ENCODE results near the gene SPATA19.

SPATA19 gene

DNA sequence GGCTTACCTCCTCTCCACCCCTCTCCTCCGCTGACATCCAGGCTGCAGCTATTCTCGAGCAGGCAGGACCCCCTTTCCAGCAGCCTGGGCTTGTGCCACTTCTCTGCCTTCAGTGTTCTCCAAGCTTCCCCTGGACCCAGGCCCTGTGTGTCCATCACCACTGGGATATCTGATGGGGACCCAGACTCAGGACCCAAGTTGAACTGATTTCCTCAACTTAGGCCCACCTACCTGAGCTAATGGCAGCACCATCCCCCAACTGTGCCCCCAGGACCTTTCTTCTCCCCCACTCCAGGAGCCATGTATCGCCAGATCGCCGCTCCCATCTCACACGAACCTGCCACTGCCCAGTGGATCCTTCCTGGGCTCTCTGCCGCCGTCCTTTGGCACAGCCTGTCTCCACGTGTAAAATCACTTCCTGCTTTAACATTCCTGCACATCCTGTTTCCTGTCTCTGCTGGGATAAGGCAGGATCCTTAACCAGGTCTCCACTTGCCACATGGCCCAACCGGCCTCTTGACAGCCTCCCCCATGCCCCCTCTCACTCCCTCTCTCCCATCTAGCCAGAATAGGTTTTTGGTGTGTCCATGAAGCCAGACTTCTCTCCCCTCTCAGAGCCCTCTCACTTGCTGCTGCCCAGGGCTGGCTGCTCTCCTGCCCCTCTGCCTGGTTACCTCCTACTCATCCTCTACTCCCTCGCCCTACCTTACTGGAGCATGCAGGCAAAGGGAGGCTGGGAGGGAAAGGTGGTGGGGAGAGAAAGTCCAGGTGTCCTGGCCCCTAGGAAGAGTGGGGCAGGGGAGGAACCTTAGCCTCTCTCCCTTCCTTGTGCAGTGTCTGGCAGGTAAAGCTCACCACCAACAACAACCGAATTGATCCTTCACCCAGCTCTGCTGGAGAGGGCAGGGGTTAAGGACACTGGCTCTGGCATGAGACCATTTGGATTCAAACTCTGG is 9.4 kb downstream of the SPATA19 start:
- DNase-seq (ENCODE audit: low spot score): no peak

DNA sequence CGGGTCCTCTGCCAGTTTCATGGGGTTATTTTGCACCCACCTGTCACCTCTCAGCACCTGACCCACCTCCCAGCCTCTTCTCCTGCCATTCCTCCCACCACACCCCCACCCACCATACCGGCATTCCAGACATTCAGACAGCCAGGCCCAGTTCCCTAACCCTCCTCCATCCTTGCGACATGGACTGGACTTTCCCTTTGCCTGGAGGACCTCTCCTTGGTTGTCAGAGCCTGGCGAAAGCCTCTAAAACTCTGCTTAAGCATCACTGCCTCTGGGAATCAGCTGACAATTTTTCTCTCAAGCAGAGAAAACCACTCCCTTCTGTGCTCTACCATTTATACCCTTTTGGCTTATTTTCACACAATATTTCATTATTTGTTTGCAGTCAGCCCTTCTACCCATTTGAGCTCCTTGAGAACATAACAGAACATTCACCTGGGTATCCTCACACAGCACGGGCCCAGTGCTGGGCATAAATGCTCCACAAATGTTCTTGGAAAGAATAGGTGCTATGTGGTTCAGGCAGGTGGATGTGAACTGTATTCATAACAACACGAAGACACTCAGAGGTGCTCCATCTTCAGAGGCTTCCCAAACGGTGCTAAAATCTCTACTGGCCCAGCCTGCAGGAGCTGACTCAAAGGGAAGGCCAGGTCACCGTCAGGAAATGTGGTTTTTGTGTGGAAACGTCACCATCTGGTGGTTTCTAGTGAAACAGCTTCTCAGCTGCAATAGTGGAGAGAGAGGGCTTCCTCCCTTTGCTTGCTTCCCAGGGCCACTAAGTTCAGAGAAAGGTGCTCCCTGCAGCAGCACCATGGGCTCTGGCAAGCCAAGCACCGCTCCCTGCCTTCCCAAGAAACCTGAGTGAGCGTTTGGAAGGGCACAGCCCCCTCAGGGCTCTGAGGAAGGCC is 10.4 kb downstream of the SPATA19 start:
- DNase-seq (ENCODE audit: low spot score): peak; percentile 75

DNA sequence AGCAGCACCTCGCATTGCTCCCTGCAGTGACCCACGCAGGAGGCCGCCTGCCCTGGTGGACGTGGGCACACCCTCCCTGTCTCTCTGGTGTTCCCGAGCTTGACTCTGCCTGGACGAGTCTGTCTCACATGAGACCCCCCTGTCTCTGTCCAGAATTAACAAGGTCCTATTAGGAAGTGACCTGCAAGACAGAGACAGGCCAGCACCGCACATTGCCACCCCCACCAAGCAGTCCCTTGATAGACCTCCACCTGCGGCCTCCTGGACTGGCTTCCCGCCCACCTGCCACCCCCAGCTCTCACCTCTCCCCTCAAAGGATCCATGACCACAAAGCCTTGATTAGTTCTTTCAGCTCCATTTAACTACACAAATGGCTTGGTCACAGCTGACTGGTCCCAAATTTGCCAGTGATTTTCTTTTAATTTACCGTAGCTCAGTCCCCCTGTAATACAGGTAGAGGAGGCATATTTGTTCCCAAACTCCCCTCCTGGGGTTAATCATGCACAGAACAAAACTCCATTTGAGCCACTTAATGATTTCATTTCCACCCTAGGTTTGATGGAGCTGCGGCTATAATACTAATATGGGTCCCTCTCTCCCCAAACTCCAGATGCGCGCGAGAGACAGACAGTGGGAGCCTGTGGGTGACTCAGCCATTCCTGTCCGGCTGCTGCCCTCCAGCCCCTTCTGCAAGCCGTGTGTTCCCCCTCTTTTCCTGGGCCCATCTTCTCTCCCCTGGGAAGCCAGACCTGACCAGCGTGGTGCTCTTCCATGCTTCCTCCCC is 11.2 kb downstream of the SPATA19 start:
- no peak for DNase-seq (ENCODE audit: low spot score)

DNA sequence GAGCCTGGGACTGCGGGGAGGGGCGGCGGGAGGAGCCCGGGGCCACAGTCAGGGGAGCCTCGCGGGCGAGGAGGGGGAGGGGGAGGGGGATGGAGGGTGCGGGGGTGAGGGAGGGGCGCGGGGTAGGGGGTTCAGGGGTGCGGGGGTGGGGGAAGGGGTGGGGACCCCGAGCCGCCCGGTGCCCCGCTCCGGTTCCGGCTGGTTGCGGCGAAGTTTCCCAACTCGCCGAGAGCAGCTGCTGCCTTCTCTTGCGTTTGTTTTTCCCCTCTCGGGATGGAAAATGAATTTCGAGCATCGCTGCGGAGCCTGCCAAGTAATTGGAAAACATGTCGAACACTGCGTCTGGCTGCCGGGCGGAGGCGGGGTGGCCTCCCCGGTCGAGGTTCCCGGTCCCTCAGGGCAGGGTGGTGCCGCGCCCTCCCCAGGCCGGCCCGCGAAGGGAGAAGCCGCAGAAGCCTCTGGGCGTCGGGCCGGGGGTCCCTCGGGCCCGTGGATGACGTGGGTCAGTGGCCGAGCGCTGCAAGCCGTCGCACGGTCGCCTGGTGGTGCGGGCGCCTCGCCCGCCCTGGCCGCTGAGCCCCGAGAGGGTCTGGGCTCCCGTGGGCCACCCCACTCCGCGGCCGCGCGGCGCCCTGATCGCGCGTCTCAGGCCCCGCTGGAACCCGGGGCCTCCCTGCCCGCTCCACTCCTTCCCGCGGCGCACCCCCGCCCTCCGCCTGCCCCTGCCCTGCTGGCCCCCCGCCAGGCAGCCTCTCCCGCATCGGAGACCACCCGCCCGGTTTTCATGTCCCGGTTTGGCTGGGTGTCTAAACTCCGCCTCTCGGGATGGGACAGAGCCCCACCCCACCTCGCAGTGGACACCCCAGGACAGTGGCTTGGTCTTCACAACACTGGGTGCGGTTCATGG is 12.1 kb downstream of the SPATA19 start:
- no peak for DNase-seq (ENCODE audit: low spot score)

DNA sequence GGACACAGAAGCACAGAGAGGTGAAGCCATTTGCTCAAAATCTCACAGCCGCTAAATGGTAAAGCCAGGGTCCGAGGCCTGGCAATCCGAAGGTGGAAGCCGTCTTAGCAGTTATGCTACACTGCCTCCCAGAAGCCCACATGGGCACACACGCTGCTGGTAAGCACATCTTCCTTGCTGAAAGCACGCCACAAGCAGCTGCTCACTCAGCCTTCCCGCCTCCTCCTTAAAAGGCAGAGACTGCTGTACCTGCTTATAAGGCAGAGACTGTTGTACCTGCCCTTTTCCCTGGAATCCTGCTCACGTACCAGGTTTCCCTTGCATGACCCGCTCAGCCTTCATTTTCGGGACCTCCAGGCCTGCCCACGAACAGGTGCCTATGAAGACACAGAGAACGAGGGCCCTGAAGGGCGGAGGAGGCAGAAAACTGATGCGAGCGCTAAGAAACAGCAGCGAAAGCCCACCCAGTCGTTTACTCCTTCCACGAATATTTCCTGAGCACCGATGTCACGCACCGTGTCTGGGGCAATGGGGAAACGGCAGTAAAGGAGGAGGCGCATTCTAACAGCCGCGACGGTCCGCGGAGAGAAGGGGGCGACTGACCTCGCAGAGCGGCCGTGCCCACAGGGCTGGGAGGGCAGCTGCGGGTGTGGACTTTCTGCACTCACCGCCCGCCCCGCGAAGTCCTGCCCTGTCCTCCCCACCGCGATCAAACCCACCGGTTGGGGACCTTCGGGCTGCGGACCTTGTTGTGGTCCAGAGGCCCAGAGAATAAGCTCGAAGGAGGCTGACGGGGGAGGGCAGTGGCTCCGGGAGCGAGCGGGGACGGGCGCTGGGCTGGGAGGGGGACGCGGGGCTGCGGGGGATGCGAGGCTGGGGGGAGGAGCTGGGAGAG is 13.0 kb downstream of the SPATA19 start:
- DNase-seq (ENCODE audit: low spot score): no peak

DNA sequence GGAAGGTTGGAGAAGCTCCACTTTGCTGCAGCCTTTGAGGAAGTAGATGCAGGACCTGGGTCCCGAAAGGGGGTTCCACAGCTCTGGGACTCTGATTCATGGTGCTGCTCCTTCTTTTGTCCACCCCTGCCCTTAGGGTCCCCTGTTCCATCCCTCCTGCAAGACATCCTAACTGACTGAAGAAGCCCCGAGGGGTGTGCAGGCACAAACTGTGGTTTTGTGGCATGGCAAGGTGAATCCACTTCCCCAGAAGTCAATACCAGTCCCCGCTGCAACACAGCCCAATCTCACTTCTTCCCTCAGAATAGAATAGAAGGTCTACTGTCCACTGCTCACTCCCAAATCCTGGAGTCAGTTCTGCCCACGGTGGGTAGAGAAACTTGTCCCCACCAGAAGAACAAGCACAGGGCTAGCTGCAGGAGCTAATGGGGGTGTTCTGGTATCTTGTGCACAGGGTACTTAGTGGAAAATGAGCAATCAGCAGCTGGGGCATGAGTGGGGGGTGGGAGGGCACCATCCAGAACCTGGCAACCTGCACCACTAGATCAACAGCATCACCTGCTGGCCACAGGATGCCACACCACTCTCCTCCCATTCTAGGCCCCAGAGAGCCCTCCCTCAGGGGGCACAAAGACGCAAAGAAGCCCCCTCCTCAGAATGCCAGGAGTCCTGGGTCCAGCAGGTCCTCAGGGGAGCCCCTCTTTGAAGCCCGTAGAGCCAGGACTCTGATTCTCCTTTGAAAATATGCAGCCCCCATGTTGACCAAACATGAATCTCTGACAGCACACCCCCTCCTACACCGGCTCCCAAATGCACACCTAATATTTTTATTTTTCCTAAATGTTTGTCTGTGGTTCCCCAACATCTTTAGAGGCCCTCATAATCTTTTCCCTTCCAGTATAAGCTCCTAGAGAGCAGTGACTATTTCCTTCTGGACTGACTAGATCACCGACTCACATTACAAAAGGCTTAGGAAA is 14.1 kb downstream of the SPATA19 start:
- DNase-seq (ENCODE audit: low spot score): peak; percentile 76

DNA sequence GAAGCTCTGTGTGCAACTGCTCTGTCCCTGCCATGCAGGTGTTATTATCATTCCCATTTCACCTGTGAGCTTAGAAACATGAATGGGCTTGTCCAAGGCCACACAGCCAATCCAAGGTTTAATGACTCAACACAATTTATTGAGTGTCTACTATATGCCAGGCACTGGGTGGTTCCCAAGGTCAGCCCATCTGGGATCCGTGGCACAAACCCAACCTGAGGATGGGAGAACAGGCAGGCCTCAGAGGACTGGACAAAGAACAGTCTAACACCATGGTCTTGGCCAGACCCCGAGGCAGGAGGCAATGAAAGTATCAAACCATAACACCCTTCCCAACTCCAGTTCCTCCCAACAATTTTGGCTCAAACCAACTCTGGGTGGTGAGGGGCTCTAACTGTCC is 15.7 kb downstream of the SPATA19 start:
- no peak for DNase-seq (ENCODE audit: low spot score)

DNA sequence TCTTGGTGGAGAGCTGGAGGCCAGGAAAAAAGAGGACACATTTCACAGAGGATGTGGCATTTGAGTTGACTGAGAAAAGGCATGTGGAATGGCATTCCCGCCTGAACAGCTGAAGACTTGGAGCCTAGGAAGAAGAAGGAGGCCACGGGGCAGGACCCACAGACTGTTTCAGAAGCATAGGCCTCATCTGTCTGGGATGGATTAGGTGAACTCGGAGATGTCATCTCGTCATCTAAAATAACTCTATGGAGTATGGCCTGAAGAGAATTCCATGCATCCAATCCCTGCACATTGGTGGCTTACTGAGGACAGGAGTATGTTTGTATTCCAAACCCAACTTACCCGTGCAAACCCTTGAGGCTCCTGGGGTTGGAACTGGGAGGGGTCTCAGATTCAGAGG is 16.4 kb downstream of the SPATA19 start:
- no peak for DNase-seq (ENCODE audit: low spot score)

DNA sequence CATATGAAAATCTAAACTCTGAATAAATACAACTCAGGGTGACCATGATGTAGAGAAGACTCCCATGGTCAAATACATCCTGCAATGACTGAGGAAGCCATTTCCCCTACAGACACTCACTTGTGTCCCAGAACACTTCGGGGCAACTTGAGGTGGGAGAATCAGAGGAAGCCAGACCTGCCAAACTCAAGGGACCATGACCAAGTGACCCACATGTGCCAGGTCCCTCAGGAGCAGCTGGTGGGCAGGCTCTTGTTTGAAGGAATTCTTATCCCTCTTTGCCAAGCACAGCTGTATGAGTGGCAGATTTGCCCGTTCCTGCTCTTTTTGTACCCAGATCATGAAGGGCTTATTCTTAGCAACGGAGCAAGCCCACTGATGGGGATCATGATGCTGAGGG is 17.8 kb downstream of the SPATA19 start:
- DNase-seq (ENCODE audit: low spot score): no peak

DNA sequence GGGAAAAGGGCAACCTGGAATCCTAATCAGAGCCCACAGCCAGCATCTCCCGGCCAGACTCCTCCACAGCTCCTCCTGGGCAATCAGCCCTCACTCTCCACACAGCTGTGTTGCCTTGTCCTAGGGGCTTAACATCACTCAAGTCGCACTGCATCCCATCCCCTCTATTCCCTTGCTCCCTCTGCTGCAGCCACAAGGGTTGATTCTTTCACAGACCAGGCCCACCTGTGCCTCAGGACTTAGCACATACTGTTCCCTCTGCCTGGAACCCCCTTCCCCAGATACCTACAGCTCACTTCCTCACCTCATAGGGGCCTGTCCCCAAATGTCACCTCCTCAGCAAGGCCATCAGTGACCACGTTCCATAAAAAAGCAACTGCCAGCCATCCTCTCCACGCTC is 18.4 kb downstream of the SPATA19 start:
- DNase-seq (ENCODE audit: low spot score): no peak

DNA sequence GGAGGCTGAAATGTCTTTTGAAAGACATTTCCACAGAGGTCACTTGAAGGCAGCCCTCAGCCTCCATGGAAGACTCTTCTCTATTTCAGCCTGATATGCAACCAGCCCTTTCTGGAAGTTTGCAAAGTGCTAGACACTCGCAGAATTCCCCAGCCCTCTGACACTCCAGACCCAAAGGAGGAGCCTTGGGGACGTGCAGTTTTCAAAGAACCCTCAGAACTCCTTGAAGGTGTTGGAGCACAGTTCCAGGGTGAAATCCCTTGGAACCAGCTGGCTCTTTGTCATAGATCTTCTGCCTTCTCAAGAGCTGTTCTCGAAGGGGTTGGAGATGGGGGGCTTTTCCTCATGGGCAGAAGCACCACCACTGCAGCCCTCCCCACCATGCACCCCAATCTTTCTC is 19.6 kb downstream of the SPATA19 start:
- DNase-seq (ENCODE audit: low spot score): no peak

DNA sequence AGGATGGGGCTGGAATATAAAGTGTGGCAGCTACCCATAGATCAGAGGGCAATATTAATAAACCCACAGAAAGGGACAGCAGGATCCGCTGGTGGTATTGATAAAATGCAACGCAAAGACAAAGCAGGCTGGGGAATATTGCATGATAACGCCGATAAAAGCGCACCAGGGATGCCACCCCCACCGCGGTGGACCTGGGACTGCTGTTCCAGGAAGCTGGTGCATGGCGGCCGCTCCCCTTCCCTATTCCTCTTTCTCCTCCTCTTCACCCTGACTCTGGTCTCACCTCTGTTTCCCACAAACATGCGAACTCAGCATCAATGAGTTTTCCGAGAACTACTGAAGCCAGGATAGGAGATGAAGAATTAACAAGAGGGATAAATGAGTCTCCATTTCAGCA is 20.2 kb downstream of the SPATA19 start:
- no peak for DNase-seq (ENCODE audit: low spot score)

DNA sequence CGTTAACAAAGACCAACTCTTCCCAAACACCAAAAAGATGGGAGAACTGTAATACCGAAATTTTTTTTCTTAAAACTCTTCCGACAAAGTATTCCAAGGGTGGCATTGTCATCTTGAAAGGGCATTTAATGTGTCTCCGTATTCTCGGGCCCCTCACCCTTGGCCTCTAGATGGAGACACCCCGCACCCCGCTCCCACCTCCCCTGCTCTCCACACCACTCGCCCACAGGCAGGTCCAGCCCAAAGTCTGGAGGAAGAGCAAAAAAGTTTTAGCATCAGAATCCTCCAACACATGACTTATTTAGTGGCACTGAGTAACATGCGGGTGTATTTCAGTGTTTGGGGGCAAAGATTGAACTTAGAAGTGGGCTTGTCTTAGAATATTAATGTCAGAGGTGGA is 20.7 kb downstream of the SPATA19 start:
- no peak for DNase-seq (ENCODE audit: low spot score)

DNA sequence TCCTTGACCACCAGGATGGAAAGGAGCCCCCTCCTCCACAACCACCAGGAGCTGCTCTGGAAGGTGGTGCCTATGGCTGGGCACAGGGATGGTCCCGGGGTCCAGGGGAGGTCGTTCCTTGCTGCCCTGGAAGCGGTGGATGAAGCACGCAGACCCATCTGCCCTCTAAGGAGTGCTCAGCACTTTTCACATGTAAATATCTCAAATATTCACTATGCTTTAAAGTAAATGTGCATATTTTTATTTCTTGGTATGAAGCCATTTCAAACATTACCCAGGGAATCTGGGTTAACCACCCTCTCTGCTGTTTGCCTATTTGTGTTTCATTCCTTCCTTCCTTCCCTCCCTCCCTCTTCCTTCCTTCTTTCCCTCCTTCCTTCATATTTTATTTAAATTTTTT is 21.7 kb downstream of the SPATA19 start:
- no peak for DNase-seq (ENCODE audit: low spot score)

DNA sequence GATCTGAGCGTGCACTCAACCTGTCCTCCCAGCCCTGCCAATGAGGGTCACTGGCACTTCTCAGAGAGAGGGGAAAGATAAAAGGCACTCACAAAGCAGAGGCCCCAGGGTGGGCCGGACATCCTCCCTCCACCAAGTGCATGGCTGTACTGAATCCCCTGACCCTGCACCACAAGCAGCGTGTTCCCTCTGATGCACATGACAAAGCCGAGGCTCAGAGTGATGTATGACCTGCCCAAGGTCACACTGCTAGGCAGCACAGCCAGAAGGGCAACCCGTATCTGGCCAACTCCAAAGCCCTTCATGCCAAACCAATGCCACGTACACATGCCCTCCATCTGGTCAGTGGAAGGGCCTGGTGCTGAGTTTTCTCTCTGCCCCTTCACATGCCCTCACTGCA is 22.1 kb downstream of the SPATA19 start:
- no peak for DNase-seq (ENCODE audit: low spot score)

DNA sequence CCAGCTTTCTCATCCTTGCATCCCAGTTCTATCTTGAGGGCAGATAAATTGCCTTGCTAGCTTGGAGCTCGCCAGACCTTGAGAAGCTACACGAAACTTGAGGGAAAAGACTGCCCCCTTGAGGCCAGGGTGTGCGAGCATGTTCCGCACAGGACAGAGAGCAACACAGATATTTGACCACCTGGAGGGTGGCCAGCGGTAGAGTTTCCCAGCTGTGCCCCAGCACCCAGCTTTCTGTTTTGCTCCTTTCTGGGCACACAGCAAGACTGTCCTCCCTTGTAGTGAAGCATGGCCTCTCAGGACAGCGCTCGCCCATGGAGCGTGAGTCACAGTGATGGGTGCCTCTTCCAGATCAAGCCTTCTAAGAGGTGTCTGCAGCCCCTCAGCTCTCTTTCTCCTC is 23.5 kb downstream of the SPATA19 start:
- peak; percentile 88 for DNase-seq (ENCODE audit: low spot score)

DNA sequence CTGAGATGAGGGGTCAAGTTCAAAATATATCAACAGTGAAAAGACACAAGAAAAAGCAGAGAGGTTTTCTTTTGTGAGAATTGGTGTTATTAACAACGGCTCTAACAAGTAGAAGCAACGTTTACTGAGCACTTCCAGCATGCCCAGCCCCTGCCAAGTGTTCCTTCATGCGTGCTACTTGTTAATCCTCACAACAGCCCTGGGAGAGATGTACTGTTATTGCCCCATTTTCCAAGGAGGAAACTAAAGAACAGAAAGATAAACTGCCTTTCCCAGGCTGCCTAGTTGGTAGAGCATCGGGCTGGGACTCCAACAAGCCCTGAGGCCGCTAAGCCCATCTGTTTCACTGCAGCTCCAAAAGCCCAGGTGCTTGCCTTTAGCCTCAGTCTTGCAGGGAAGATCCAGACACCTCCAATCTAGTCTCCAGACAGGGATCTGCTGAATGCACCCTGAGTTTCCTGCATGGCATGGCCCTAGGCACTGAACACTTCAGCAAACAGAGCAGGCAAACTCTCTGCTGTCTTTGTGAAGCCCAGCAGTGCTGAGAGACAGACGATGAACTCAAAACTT is 25.5 kb downstream of the SPATA19 start:
- no peak for DNase-seq (ENCODE audit: low spot score)

DNA sequence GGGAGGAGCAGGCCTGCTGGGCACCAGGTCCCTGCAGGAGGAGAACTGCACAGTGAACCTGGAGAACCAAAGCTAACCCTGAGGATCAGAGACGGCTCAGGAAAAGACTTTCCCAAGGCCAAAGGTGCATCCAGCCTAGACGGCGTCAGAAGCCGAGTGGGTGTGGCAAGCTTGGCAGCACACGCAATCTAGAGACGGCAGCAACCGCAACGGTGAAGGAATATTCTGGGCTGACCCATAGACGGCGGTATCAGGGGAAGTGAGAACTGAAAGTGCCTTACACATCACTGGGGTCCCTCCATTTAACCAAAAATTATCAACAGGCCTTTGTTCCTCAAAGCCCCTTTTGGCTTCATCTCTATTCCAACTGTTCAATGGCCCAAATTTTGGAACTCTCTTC is 26.2 kb downstream of the SPATA19 start:
- no peak for DNase-seq (ENCODE audit: low spot score)

DNA sequence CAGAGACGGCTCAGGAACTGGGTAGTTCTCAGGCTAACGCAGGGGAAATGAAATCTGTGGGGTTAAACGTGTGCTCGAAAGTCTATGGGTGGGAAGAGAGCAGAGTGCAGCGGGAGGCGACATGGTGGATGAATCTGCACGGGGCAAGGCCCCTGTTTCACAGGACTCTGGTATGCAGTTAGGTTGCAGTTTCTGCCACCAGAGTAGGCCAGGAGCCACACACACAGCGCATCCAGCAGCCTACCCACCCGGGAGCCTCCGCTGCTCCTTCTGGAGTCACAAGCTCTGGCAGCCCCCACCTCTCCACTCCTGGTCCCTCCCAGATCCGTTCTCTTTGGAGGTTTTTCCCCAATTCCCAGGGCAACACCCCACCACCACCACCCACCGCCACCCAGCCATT is 27.0 kb downstream of the SPATA19 start:
- DNase-seq (ENCODE audit: low spot score): no peak

Measured in iPS-NIHi11 (cell line).